Nucleus accumbens (tissue), 56 donors: Measurements from ENCODE around the gene FOXN3.
"Not testable (repeated sequence)": the region's sequence is repeated elsewhere in the genome, so short reads cannot be mapped to it uniquely, and the experiment has no call there.

Source experiments
- DNase-seq, 56 donors: peaks; one replicate each; lab custom pipeline; 2025; lab: John Stamatoyannopoulos, UW

Gene FOXN3

DNA sequence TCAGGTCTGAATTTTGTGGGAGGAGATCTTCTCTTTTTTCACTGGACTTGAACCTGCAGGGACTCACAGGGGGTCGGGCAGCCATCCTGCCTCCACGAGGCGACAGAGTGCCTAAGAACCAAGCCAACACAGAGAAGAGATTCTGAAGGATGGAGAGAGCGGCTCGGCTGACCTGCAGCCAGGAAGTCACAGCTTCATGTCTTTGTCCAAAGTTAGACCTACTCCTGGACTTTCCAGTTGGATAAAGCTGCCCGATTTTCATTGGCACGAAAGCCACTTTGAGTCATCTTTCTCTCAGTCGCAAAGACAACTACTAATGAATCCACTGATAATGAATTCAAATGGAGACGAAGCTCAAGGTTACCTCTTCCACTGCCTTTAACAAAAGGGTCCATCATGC, 106.8 kb downstream of the FOXN3 start:
- DNase-seq = no peak

DNA sequence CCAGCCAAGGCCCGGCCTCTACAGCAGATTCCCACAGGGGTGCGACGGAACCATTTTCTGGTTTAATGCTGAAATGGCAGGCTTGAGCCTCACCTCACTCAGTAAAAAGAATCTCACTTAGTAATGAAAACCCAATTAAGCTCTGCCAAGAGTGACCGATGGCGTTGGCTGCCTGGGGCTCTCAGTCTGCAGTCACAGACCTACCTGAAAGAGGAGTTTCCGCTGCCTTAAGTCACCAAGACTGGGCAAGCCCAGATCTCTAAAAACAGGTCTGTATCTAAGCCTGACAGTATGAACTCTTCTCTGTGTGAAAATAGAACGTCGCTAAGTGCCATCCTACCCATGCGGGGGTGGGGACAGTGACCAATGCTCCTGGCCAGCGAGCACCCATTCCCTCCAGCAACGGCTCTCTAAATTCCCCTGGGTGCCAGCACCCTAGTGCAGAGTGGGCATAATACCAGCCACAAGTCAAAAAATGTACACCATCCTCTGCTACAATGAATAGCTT, 107.3 kb downstream of the FOXN3 start:
- DNase-seq = no peak

- no peak for DNase-seq
Observed at GRCh38 chr14:89308232-89308959, 108.6 kb downstream of the FOXN3 start.

- no peak for DNase-seq
Observed at GRCh38 chr14:89307409-89307808, 109.6 kb downstream of the FOXN3 start.

DNA sequence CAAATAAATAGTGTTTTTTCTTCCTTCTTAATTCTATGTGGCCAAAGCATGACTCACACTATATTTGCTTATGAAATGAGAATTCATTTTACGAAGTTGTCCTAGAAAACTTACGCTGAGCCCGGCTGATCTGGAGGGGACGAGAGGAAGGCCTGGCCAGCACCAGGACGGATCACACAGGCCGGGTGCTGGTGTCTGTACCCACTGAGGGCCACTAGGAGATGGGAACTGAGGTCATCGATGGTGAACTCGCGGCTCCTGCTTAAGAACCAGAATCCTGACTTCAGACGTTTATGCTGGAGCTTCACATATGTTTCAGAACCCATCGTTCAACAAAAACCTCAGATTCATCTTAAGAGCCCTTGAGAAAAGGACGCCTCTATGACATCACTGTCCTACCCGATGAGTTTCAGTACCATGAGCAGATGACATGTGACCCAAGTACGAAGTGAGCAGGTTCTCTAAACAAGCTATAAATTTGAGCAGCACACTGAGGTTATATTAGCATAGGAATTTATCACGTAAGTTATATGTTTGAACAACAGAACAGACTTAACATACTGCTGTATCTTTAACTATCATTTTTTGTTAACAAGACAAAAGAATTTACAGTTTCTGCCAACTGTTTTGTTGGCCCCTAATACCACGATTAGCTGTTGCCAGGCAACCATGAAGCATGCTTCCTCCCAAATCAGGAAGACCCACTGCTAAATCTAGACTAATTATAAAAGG, 111.9 kb downstream of the FOXN3 start:
- DNase-seq = no peak

DNA sequence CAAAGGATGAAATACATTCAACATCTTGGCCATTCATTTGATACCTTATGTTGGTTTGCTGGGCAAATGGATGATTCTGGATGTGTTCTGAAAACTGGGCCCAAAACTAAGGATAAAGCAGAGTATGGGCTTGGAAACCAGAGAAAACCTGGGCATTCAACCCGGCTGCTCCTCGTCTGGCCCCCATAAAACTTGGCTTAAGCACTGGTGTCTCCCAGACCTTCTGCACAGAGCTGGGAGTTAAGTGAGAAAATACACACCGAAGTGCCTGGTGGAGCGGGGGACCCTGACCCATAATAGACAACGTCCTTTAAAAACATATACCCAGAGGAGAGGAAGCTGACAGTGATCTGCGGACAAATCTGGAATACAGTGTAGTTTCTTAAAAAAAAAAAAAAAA, 112.5 kb downstream of the FOXN3 start:
- no peak for DNase-seq

DNA sequence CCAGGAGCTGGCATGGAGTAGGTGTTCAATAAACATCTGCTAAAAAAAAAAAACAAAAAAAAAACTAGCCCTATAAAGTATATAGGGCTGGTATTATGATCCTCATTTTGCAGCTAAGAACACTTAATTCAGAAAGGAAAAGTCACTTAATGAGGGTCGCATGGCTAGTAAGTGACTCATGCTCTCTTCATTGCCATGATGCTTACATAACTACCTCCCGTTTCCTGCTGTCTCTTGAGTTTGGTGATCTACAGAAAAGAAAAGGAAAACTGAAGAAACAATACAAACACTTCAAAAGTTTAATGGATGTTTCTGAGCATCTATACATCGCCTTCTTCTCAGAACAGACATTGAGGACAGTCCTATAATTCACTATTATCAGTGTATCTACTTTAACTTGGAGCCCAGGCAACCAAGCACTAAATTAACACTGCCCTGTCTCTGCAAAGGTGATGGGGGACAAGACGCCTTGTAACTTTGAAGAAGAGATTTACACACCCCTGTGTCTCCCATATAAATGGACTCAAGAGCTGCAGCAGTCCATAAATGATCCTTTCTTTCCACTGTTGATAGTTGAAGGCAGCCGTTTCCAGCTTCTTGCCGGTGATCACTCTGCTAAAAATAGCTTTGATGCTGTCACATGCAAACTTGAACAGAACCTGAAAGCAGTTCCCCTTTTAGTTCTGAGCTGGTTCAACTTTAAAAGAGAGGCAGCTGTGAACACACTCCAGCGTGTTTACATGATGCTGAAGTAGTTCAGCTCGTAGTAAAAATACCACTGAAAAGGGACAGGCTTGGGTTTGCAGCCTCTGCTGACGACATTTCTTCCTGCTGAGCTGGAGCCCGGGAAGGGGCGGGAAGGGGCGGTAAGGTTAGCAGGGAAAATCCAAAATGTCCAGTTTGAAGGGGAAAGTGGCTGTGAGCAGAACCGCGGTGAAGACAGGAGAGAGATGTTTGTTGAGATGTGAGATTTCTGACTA, 113.3 kb downstream of the FOXN3 start:
- peak in 31 of 56 donors; percentile 6 to 75 (median 34) for DNase-seq

GRCh38 chr14:89302396-89302950, 114.6 kb downstream of the FOXN3 start:
- no peak for DNase-seq

DNA sequence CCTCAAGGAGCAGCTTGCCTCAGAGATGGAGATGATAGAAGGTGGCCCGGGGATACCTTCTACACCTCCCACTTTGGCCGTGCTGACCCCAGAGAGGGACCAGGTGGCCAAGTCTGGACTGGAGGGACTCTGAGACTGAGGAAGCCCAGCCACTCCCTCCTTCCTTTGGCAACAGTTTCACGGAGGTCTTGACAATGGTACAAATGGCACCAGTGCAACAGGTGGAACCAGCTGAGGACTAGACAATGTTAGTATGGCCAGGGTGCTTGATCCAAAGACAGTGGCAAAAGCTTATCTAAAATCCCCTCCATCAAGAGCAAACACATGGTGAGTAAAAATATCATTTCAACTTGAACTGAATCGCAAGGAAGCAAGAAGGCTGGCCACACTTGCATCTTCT, 117.4 kb downstream of the FOXN3 start:
- no peak for DNase-seq

DNA sequence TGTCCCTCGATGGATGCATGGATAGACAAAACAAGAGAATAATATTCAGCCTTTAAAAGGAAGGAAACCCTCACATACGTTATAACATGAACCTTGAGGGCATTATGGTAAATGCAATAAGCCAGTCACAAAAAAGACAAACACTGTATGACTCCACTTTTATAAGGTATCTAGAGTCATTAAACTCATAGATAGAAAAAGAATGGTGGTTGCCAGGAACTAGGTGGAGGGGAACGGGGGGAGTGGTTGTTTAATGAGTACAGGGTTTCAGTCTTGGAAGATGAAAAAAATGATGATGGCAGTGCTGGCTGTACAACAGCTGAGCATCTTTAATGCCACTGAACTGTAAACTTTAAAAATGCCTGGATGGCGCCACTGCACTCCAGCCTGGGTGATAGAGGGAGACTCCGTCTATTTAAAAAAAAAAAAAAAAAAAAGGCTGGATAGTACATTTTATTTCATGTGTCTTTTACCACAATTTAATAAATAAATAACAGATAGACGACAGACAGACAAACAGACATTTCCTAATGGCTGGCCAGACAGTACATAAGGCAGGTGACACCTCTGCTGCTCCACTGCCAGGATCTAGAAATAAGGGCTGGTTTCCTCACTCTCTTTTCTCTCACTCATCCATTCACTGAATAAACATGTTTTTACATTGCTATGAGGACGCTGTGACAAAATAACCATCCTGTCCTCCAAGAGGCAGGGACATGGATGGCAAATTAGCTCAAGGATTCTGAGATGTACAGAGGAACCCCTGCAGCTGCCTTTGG, 118.8 kb downstream of the FOXN3 start:
- no peak for DNase-seq

- DNase-seq = no peak
Observed at GRCh38 chr14:89296281-89296745, 120.7 kb downstream of the FOXN3 start.

DNA sequence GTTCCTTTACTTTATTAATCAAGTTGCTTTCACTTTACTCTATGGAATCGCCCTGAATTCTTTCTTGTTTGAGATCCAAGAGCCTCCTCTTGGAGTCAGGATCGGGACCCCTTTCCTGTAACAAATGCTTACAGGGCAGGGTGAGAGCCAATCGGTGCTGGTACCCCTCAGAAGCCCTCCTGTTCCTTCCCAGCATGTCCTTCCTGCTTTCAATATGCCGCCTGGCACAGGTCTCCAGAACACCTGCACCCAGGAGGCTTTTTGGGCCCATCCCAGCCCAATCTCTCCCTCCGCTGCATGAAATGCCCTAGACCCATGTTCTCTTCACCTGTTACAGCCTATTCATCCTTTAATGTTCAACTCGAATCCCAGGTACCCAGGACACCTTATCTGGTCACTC, 122.2 kb downstream of the FOXN3 start:
- no peak for DNase-seq

DNA sequence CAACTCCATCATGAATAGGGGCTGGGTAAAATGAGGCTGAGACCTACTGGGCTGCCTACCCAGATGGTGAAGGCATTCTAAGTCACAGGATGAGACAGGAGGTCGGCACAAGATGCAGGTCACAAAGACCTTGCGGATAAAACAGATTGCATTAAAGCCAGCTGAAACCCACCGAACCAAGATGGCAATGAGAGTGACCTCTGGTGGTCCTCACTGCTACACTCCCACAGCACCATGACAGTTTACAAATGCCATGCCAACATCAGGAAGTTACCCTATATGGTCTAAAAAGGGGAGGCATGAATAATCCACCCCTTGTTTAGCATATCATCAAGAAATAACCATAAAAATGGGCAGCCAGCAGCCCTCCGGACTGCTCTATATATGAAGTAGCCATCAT, 122.6 kb downstream of the FOXN3 start:
- not testable (repeated sequence) for DNase-seq

DNA sequence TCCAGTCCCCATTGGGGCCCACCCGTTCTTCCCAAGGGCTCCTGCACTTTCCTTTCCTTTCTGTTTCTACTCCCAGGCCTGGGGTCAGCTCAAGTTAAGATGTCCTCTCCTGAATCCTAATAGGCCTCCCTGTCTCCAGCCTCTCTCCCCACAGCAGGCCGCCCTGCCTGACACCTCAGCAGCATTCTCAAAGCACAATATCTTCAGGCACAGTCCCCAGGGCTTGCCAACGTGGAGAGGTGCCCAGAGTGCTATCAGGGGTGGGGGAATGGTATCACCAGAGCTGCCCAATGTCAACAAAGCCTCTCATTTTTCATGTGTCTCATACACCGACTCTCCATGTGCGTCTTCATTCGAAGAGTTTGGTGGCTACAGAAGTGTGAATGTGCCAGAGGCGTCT, 123.0 kb downstream of the FOXN3 start:
- no peak for DNase-seq

DNA sequence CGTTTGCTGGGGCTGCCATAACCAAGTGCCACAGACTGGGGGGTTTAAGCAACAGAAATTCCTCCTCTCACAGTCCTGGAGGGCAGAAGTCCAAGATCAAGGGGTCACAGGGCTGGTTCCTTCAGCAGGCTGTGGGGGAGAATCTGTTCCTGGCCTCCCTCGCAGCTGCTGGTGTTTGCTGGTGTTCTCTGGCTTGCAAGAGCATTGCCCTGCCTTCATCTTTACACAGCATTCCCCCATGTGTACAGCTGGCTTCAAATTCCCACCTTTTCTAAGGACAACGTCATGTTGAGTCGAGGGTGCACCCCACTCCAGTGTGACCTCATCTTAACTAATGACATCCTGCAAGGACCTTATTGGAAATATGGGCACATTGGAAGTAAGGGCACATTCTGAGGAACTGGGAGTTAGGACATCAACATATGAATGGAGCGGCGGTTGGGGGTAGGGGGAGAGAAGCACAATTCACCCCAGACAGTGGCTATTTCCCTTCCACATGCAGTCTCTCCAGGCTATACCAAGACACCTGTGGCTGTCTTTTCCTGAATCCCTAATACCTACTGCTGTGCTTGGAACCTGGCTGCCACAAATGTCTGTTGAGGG, 123.6 kb downstream of the FOXN3 start:
- no peak for DNase-seq

DNA sequence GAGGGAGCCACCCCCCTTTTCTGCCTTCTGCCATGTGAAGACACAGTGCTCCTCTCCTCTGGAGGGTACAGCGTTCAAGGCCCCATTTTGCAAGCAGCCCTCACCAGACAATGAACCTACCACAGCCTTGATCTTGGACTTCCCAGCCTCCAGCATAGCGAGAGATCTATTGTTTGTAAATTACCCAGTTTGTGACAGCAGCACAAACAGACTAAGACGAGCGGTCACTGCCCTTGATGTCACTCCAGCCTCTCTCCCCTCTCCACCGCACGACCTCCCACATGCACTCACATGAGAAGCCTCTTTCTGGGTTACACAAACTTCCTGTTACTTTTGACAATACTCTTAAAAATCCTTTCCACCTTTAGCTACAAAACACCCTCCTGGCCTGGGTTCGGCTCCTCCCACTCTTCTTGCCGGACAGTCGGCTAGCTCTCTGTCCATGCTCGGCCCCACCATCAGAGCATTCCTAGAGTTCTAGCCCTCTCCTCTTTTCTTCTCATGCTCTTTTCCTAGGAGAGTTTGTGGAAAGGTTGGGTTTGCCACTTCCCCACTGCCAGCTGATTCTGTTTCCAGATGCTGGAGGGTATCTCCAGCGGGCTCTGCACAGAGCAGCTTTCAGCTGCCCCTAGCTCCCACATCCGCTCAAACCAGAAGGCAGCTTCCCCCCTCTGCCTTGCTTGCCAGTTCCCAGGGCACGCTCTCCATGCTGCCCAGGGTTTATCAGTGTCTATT, 124.3 kb downstream of the FOXN3 start:
- no peak for DNase-seq

DNA sequence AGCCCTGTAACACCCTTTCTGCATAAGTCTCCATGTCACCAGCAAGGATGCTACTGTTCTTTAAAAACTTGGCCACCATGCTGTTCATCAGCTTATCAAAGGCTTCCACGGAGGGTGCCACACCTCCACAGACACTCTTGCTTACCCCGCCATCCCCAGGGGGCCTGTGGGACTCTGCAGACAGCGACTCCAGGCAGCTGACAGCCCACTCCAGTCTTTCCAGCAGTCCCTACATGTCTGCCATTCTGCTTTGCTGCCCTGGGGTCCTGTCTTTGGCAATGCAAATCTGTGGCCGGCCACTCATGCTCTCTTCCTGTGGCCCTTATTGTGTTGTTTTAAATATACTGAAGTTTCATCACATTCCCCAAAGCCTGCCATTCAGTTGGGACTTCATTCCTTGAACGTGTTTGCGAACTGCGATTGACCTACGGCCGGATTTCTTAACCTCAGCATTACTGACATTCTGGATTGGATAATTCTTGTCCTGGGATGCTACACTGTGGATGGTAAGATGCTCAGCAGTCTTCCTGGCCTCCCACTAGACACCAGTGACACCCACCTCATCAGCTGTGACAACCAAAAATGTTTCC, 125.6 kb downstream of the FOXN3 start:
- DNase-seq = no peak

GRCh38 chr14:89290813-89291212, 126.2 kb downstream of the FOXN3 start:
- no peak for DNase-seq
